Endothelial cell of umbilical vein (primary cell): Measurements from ENCODE around the gene FHOD3. TPM values are rescaled to one million over a fixed set of nuclear protein-coding genes. Genes with fewer than 3 reads are reported as not detected.

ENCODE experiments used
- BruUV-seq: library from RNA; stranded (reverse); fragments of 400-500 nt; replicated peaks from 2 replicates; lab custom pipeline; 2021; lab: Mats Ljungman, UMichigan
- CTCF ChIA-PET: fragments of 300-600, 350-600 bp; sonication (Branson Sonifier 250); formaldehyde crosslinking; loops from one replicate; lab custom pipeline; 2021; ENCODE audit warnings: antibody characterized with exemption, inconsistent platforms; lab: Charles Lee
- POLR2A ChIA-PET: fragments of 300-600, 350-600 bp; sonication (Branson Sonifier 250); formaldehyde crosslinking; loops from one replicate; lab custom pipeline; 2021; ENCODE audit warnings: antibody characterized with exemption, inconsistent platforms; lab: Charles Lee
- DNase-seq: peaks from one replicate; pipeline ENCODE4 v3.0.0-alpha.2; 2011; ENCODE audit warnings: low read depth, low spot score
- FAIRE-seq: peaks from 2 replicates; lab custom pipeline; 2011; peaks lifted over from hg19 to GRCh38; lab: Jason Lieb, UNC
- H2AFZ ChIP-seq: 2 replicates; pipeline ENCODE4 v1.6.0; 2012; ENCODE audit warnings: low read depth, low read length, control low read depth, inconsistent platforms
- H3K27ac ChIP-seq: 2 replicates; pipeline ENCODE4 v1.5.1; 2011; ENCODE audit warnings: low read depth, mild to moderate bottlenecking, control low read depth, low read length, moderate library complexity; ENCODE audit not compliant: insufficient read depth
- H3K27me3 ChIP-seq, 2 experiments: 2 replicates each; pipeline versions ENCODE4 v1.6.0 to v1.6.1; 2011; ENCODE audit warnings: low read length in 2 of 2, mixed read lengths in 1 of 2; ENCODE audit not compliant: control insufficient read depth in 2 of 2, insufficient read depth in 2 of 2
- H3K36me3 ChIP-seq, 2 experiments: 2 replicates in 1 of 2; 3 replicates in 1 of 2; pipeline ENCODE4 v1.5.1; 2011; ENCODE audit warnings: low read length in 2 of 2, mild to moderate bottlenecking in 1 of 2, moderate library complexity in 1 of 2; ENCODE audit not compliant: control insufficient read depth in 2 of 2, insufficient read depth in 2 of 2; ENCODE audit errors: extremely low read depth in 1 of 2
- H3K4me1 ChIP-seq: 3 replicates; pipeline ENCODE4 v1.5.1; 2011; ENCODE audit warnings: mild to moderate bottlenecking, low read length; ENCODE audit not compliant: control insufficient read depth, insufficient read depth; ENCODE audit errors: extremely low read depth
- H3K4me2 ChIP-seq: 2 replicates; pipeline ENCODE4 v1.6.1; 2011; ENCODE audit warnings: low read length, control low read depth, mixed read lengths; ENCODE audit not compliant: insufficient read depth
- H3K4me3 ChIP-seq, 3 experiments: fragments of 200-600 bp in 1 of 3; sonication (generic), shearing (Covaris generic) in 1 of 3; replicated peaks in 1 of 3; 2 replicates each; pipeline ENCODE4 v1.5.1; 2011 to 2016; ENCODE audit warnings: control low read depth in 3 of 3, low read length in 3 of 3, mild to moderate bottlenecking in 2 of 3, inconsistent platforms in 1 of 3, low read depth in 1 of 3, moderate library complexity in 1 of 3; ENCODE audit not compliant: insufficient read depth in 1 of 3
- H3K79me2 ChIP-seq: 2 replicates; pipeline ENCODE4 v1.6.0; 2012; ENCODE audit warnings: low read length, inconsistent platforms; ENCODE audit not compliant: control insufficient read depth, insufficient read depth
- H3K9ac ChIP-seq: replicated peaks from 2 replicates; pipeline ENCODE3; 2011; ENCODE audit warnings: low read length, control low read depth; ENCODE audit not compliant: insufficient read depth; ENCODE audit errors: extremely low read depth
- H3K9me1 ChIP-seq: replicated peaks from 3 replicates; pipeline ENCODE4 v1.6.0; 2011; ENCODE audit warnings: mild to moderate bottlenecking, low read length; ENCODE audit not compliant: control insufficient read depth, insufficient read depth; ENCODE audit errors: extremely low read depth
- H3K9me3 ChIP-seq: replicated peaks from 2 replicates; pipeline ENCODE4 v1.5.1; 2012; ENCODE audit warnings: low read length, inconsistent platforms; ENCODE audit not compliant: control insufficient read depth, insufficient read depth
- H4K20me1 ChIP-seq: replicated peaks from 2 replicates; pipeline ENCODE3; 2011; ENCODE audit warnings: mild to moderate bottlenecking, low read length; ENCODE audit not compliant: control insufficient read depth, insufficient read depth; ENCODE audit errors: extremely low read depth
- CTCF ChIP-seq, 2 donors: IDR thresholded peaks; 1 replicate in 1 of 2; 2 replicates in 1 of 2; pipeline ENCODE4 v1.5.1; 2011; ENCODE audit warnings: low read length in 2 of 2, mild to moderate bottlenecking in 2 of 2, moderate library complexity in 2 of 2, control low read depth in 1 of 2, inconsistent platforms in 1 of 2, low read depth in 1 of 2; ENCODE audit not compliant: insufficient read depth in 1 of 2; ENCODE audit errors: extremely low read depth in 1 of 2
- EZH2 ChIP-seq: IDR thresholded peaks from 2 replicates; pipeline ENCODE4 v1.6.1; 2012; ENCODE audit warnings: borderline replicate concordance, low read depth, mild to moderate bottlenecking, moderate library complexity, low read length, inconsistent platforms; ENCODE audit not compliant: severe bottlenecking
- FOS ChIP-seq: IDR thresholded peaks from 2 replicates; pipeline ENCODE4 v1.6.1; 2011; ENCODE audit warnings: mild to moderate bottlenecking, low read length, moderate library complexity, borderline replicate concordance; ENCODE audit not compliant: insufficient read depth
- GATA2 ChIP-seq: IDR thresholded peaks from 2 replicates; pipeline ENCODE4 v1.7.0; 2011; ENCODE audit warnings: low read depth, mild to moderate bottlenecking, moderate library complexity, mixed read lengths, low read length; ENCODE audit not compliant: insufficient read length, insufficient read depth
- JUN ChIP-seq: IDR thresholded peaks from 2 replicates; pipeline ENCODE4 v1.6.1; 2011; ENCODE audit warnings: borderline replicate concordance, low read depth; ENCODE audit not compliant: insufficient read length, insufficient read depth
- MAX ChIP-seq: IDR thresholded peaks from 2 replicates; pipeline ENCODE4 v1.6.1; 2011; ENCODE audit not compliant: insufficient read depth, insufficient read length
- POLR2A ChIP-seq: IDR thresholded peaks from 2 replicates; pipeline ENCODE4 v1.6.1; 2012; ENCODE audit warnings: low read depth, mild to moderate bottlenecking, control low read depth, low read length
- POLR2AphosphoS5 ChIP-seq: IDR thresholded peaks from 2 replicates; pipeline ENCODE4 v1.6.1; 2012; ENCODE audit warnings: low read depth, mild to moderate bottlenecking, control low read depth, low read length, moderate library complexity; ENCODE audit not compliant: insufficient read depth
- dilution Hi-C: fragments of 300-500 bp; cut with MboI; formaldehyde crosslinking; loops from one replicate; pipeline ENCODE4 v1.15.0; 2019; ENCODE audit warnings: low sequenced_read_pairs; ENCODE audit not compliant: extremely low pct_ligation_motif_present
- intact Hi-C: fragments of 100-400 bp; cut with micrococcal nuclease; formaldehyde crosslinking; loops from one replicate; pipeline ENCODE4 v1.10.0; 2022
- polyA plus RNA-seq, 4 experiments: library from polyadenylated mRNA; depleted of rRNA in 3 of 4; stranded (reverse) in 3 of 4; unstranded in 1 of 4; fragments of >200 nt; gene quantifications; 2 replicates each; pipeline versions ENCODE4 v1.2.1 to v1.2.3, GENCODE V29; 2011 to 2012; ENCODE audit warnings: missing spikeins in 1 of 4
- total RNA-seq: library from RNA; stranded (reverse); gene quantifications from 2 replicates; pipeline ENCODE4 v1.2.3, GENCODE V29; 2021

Gene FHOD3
- total and polyA plus RNA-seq, 2 donors (not counting 3 experiments of a cell fraction or from before 2014, with no cell fraction given) = 0.06 to 1.5 TPM

- no peaks in the 10 kb centered on the region for H4K20me1 ChIP-seq
- TF ChIP-seq POLR2AphosphoS5 = no peak
- no peak for TF ChIP-seq POLR2A
- no peak for TF ChIP-seq MAX
- TF ChIP-seq CTCF (IDR thresholded peaks at IDR 0.05; ENCODE audit: extremely low read depth in 1 of 2, insufficient read depth in 1 of 2, low read depth in 1 of 2, low read length in 2 of 2) = no peak
- no peak for TF ChIP-seq EZH2
- no peak for TF ChIP-seq JUN
- no peak for TF ChIP-seq GATA2
- no peak for TF ChIP-seq FOS
- H3K9me3 ChIP-seq = no peaks in the 10 kb centered on the region
- no peak overlapping the region for H3K27ac ChIP-seq
- DNase-seq = no peak
- BruUV-seq = no TSS peak
- FAIRE-seq = no peak
- no peaks in the 10 kb centered on the region for H3K27me3 ChIP-seq
- H3K79me2 ChIP-seq = no peaks in the 10 kb centered on the region
- H2AFZ ChIP-seq = no peak overlapping the region
- intact Hi-C loops (no loop called here), dilution Hi-C loops (no loop called here)
- no peak overlapping the region for H3K4me3 ChIP-seq
- H3K9ac ChIP-seq = no peak overlapping the region
- H3K4me2 ChIP-seq = no peak overlapping the region
- CTCF ChIA-PET = no interaction called here
- POLR2A ChIA-PET = no interaction called here
- H3K4me1 ChIP-seq = no peaks in the 10 kb centered on the region
- no peaks in the 10 kb centered on the region for H3K9me1 ChIP-seq
- H3K36me3 ChIP-seq = no peaks in the 10 kb centered on the region
Measured at GRCh38 chr18:36492604-36493329, 195.3 kb downstream of the FHOD3 start.
